ENCODE measurements around the gene STXBP1.
A peak's percentile ranks its signal among the peaks of the same experiment; 100 is the strongest.

DNA sequence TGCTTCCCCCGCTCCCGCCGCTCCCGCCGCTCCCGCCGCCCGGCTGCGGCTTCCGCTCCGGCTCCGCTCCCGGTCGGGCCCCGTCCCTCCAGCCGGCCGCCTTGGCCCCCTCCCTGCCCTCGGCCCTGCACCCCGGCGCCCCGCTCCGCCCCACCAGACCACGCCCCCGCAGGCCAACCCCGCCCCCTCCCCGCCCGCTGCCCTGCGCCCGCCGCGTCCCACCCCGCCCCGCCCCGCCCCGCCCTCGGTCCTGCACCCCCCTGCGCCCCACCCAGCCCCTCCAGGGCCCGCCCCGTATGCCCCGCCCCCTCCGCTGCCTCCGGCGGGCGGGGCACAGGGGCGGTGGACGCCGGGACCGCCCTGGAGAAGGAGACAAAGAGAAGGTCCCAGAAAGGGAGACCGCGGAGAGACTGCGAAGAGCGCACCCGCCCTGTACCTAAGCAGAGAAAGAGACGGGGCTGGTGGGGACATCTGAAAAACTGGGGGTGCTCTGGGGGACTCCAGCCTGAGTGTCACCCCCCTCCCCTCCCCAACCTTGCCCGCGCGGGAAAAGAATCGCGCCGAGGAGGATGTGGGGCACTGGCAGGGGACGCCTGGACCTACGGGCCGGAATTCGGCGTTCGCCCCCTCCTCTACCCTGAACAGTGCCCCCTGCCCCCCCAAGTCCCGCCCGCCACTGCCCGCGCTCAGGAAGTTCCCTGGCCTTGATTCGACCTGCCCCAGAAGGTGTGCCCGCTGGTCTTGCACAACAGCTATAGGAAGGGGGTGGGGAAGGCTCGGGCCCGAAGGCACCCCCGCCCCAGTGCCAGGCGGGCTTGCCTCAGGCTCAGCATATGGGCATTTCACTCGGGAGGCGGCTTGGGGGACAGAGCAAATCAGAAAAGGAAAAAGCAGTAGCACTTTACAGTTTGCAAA, 42.8 kb upstream of the STXBP1 start:
- TF ChIP-seq EZH2 (IDR thresholded peaks at IDR 0.05) (no peak), POLR2AphosphoS5 (IDR thresholded peaks at IDR 0.05; ENCODE audit: borderline replicate concordance, low read depth, low read length) (peak; percentile 84), FOXP2 (optimal IDR thresholded peaks at IDR 0.05; ENCODE audit: control extremely low read depth, extremely low read length, insufficient read depth) (no peak)
